ENCODE data around the gene THRSP. TPM values are rescaled to one million over a fixed set of nuclear protein-coding genes. Genes with fewer than 3 reads are reported as not detected.

THRSP gene
- polyA plus RNA-seq, 1 donor (not counting 4 experiments of a cell fraction or from before 2014, with no cell fraction given): not detected

DNA sequence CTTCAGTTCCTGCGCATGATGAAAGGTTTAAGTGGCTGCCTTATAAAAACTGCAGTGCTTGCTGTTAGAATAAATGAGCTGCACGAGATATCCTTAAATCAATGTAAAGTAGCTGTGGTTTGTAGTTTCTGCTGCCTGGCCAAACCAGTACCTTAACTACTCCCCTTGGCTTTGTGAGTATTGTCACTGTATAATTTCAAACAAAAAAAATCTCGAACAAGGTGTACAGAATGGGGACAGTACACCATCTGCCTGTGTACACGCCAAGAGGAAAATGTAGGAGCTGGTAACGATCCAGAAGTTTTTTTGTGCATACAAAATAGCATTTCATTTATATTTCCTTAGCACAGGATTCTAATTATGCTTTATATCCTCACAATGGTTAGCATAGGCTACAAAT, 36.6 kb downstream of the THRSP start:
- no peak overlapping the region for H3K9ac ChIP-seq (ENCODE audit: control insufficient read depth, extremely low read depth, insufficient read depth, low read length)
- FAIRE-seq (no peak), DNase-seq (ENCODE audit: low read depth, low spot score) (no peak)
- H3K36me3 ChIP-seq (ENCODE audit: control insufficient read depth in 2 of 2, extremely low read depth in 1 of 2, insufficient read depth in 2 of 2, low read length in 2 of 2): peaks cover 4 to 6% of the 10 kb centered on the region in 2 experiments
- H2AFZ ChIP-seq (ENCODE audit: control insufficient read depth, low read length): no peak overlapping the region
- H3K9me3 ChIP-seq (ENCODE audit: control insufficient read depth, low read depth, low read length): no peaks in the 10 kb centered on the region
- no peak for TF ChIP-seq CTCF (optimal IDR thresholded peaks at IDR 0.05 in 1 of 3, IDR thresholded peaks at IDR 0.05 in 1 of 3, conservative IDR thresholded peaks at IDR 0.05 in 1 of 3; ENCODE audit: extremely low read depth in 1 of 3, insufficient read depth in 2 of 3, low read length in 3 of 3)
- no peak for TF ChIP-seq EZH2 (IDR thresholded peaks at IDR 0.05; ENCODE audit: low read length)
- H4K20me1 ChIP-seq (ENCODE audit: control insufficient read depth, extremely low read depth, insufficient read depth, low read length): no peaks in the 10 kb centered on the region
- no peak overlapping the region for H3K4me2 ChIP-seq (ENCODE audit: control insufficient read depth, extremely low read depth, insufficient read depth, low read depth, low read length)
- no peak overlapping the region for H3K4me3 ChIP-seq (ENCODE audit: control insufficient read depth in 2 of 3, extremely low read depth in 1 of 3, insufficient read depth in 2 of 3, low read depth in 1 of 3, low read length in 3 of 3)
- H3K27ac ChIP-seq (ENCODE audit: control insufficient read depth, insufficient read depth, low read length): no peak overlapping the region
- no peaks in the 10 kb centered on the region for H3K4me1 ChIP-seq (ENCODE audit: control insufficient read depth, extremely low read depth, insufficient read depth, low read length)
- H3K27me3 ChIP-seq (ENCODE audit: control insufficient read depth, extremely low read depth, insufficient read depth, low read length): no peaks in the 10 kb centered on the region
- dilution Hi-C loops (cut with MboI; ENCODE audit: extremely low pct_ligation_motif_present, low sequenced_read_pairs): no loop called here
- H3K9me1 ChIP-seq (ENCODE audit: control insufficient read depth, extremely low read depth, insufficient read depth, low read length): no peaks in the 10 kb centered on the region
- H3K79me2 ChIP-seq (ENCODE audit: control insufficient read depth, insufficient read depth, low read length): no peaks in the 10 kb centered on the region

- Histone ChIP-seq H4K20me1 (ENCODE audit: control insufficient read depth, extremely low read depth, insufficient read depth, low read length) (no peaks in the 10 kb centered on the region), H3K27me3 (ENCODE audit: control insufficient read depth, extremely low read depth, insufficient read depth, low read length) (no peaks in the 10 kb centered on the region), H3K4me3 (ENCODE audit: control insufficient read depth in 2 of 3, extremely low read depth in 1 of 3, insufficient read depth in 2 of 3, low read depth in 1 of 3, low read length in 3 of 3) (no peak overlapping the region), H3K4me2 (ENCODE audit: control insufficient read depth, extremely low read depth, insufficient read depth, low read depth, low read length) (no peak overlapping the region), H3K4me1 (ENCODE audit: control insufficient read depth, extremely low read depth, insufficient read depth, low read length) (no peaks in the 10 kb centered on the region), H3K27ac (ENCODE audit: control insufficient read depth, insufficient read depth, low read length) (no peak overlapping the region), H3K9ac (ENCODE audit: control insufficient read depth, extremely low read depth, insufficient read depth, low read length) (no peak overlapping the region), H3K9me3 (ENCODE audit: control insufficient read depth, low read depth, low read length) (no peaks in the 10 kb centered on the region), H3K36me3 (ENCODE audit: control insufficient read depth in 2 of 2, extremely low read depth in 1 of 2, insufficient read depth in 2 of 2, low read length in 2 of 2) (peaks cover 3 to 4% of the 10 kb centered on the region in 2 experiments), H3K9me1 (ENCODE audit: control insufficient read depth, extremely low read depth, insufficient read depth, low read length) (no peaks in the 10 kb centered on the region), H3K79me2 (ENCODE audit: control insufficient read depth, insufficient read depth, low read length) (no peaks in the 10 kb centered on the region), H2AFZ (ENCODE audit: control insufficient read depth, low read length) (no peak overlapping the region)
- TF ChIP-seq EZH2 (IDR thresholded peaks at IDR 0.05; ENCODE audit: low read length): no peak
- TF ChIP-seq CTCF (optimal IDR thresholded peaks at IDR 0.05 in 1 of 3, IDR thresholded peaks at IDR 0.05 in 1 of 3, conservative IDR thresholded peaks at IDR 0.05 in 1 of 3; ENCODE audit: extremely low read depth in 1 of 3, insufficient read depth in 2 of 3, low read length in 3 of 3): no peak
- FAIRE-seq (no peak), DNase-seq (ENCODE audit: low read depth, low spot score) (no peak)
- dilution Hi-C loops (cut with MboI; ENCODE audit: extremely low pct_ligation_motif_present, low sequenced_read_pairs): no loop called here
Measured at GRCh38 chr11:78100676-78101472, 37.2 kb downstream of the THRSP start.
